Mononuclear cell (primary cell): ENCODE measurements around the gene B4GALT1. TPM values are rescaled to one million over a fixed set of nuclear protein-coding genes. Genes with fewer than 3 reads are reported as not detected.

Experiments used
- H3K27me3 ChIP-seq: 2 replicates; pipeline ENCODE4 v1.6.0; 2011; ENCODE audit warnings: low read length, control low read depth; ENCODE audit not compliant: insufficient read depth
- H3K4me1 ChIP-seq: 2 replicates; pipeline ENCODE4 v1.5.1; 2011; ENCODE audit warnings: mild to moderate bottlenecking, low read length, control low read depth; ENCODE audit not compliant: insufficient read depth
- H3K4me3 ChIP-seq: 2 replicates; pipeline ENCODE4 v1.5.1; 2011; ENCODE audit warnings: mild to moderate bottlenecking, low read length, moderate library complexity
- H3K9me3 ChIP-seq: 2 replicates; pipeline ENCODE4 v1.5.1; 2011; ENCODE audit warnings: low read depth, mild to moderate bottlenecking, control low read depth, low read length
- total RNA-seq: library from RNA; depleted of rRNA; stranded (reverse); fragments of >200 nt; gene quantifications from one replicate; pipeline ENCODE4 v1.2.3, GENCODE V29; 2012

Gene B4GALT1
- total RNA-seq, 1 donor = 62.5 TPM

DNA sequence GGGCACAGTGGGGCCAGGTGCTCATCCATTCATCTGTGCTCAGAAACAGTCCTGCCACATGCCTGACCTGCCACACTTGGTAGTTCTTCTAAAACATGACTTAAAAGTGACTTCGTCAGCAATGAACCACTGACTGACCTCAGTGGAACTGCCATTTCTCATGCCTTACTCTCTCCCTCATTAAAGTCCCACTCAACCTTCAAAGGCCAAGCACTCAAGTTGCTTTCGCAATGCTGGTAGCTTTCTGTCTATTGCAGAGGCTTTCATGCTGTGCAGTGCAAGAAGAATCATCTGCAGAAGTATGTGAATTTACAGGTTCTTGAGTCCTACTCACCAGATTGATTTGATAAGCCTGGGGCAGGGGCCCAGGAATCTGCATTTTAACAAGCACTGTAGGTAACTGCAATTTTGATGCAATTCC lies 23.9 kb downstream of the B4GALT1 start:
- H3K27me3 ChIP-seq = no peaks in the 10 kb centered on the region
- H3K4me1 ChIP-seq = peaks cover 100% of the 10 kb centered on the region
- H3K9me3 ChIP-seq = no peaks in the 10 kb centered on the region
- H3K4me3 ChIP-seq = no peak overlapping the region

DNA sequence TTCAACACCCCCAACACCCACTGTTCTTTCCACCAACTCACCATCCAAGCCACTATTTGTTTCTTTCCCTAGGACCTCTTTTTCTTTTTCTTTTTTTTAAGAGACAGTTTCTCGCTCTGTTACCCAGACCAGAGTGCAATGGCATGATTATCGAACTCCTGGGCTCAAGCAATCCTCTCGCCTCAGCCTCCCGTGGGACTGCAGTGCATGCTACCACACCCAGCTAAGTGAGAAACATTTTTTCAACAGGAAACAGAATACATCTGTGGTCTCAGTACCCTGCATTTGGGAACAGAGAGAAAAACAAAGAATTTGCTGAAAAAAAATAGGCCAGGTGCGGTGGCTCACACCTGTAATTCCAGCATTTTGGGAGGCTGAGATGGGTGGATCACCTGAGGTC lies 24.6 kb downstream of the B4GALT1 start:
- Histone ChIP-seq H3K27me3 (no peaks in the 10 kb centered on the region), H3K9me3 (no peaks in the 10 kb centered on the region), H3K4me3 (no peak overlapping the region), H3K4me1 (peaks cover 100% of the 10 kb centered on the region)

DNA sequence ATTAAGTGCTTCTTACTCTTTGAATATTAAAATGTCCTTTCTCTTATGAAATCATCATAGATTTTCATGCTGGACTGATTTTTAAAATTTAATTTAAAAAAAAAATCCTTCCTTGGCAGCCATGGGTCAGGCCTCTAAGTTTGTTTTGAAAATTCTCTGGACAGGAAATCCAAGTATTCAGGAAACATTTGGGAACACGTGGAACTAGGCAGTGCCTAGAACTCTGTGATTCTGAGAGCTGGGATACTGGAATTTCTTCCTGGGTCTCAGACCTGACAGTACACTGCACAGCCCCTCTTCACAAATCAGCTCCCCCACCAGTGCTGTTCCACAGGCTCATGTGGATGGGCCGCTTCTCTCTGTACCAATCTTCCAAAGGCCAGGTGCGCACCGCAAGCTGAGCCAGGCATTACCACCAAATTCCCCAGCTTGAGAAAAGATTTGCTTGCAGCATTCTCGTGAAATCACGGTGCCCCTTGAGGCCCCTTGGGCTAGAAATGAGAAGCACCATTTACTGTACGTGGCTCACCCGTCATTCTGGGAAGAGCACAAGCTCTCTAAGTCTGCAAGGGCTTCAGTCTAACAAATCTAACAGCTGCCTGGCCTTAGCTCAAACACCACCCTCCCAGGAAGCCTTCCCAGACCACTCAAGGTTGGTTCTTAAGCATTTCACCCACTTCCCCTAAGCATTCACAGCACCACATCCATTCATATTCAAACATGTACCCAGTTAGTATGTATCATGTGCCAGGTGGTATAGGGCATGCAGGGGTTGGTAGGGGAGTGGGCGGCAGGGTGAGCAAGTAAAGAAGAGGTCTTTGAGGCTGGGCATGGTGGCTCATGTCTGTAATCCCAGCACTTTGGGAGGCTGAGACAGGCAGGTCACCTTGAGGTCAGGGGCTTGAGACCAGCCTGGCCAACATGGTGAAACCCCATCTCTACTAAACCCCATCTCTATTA lies 26.5 kb downstream of the B4GALT1 start:
- peaks cover 100% of the 10 kb centered on the region for H3K4me1 ChIP-seq
- H3K27me3 ChIP-seq = no peaks in the 10 kb centered on the region
- H3K9me3 ChIP-seq = no peaks in the 10 kb centered on the region
- no peak overlapping the region for H3K4me3 ChIP-seq

DNA sequence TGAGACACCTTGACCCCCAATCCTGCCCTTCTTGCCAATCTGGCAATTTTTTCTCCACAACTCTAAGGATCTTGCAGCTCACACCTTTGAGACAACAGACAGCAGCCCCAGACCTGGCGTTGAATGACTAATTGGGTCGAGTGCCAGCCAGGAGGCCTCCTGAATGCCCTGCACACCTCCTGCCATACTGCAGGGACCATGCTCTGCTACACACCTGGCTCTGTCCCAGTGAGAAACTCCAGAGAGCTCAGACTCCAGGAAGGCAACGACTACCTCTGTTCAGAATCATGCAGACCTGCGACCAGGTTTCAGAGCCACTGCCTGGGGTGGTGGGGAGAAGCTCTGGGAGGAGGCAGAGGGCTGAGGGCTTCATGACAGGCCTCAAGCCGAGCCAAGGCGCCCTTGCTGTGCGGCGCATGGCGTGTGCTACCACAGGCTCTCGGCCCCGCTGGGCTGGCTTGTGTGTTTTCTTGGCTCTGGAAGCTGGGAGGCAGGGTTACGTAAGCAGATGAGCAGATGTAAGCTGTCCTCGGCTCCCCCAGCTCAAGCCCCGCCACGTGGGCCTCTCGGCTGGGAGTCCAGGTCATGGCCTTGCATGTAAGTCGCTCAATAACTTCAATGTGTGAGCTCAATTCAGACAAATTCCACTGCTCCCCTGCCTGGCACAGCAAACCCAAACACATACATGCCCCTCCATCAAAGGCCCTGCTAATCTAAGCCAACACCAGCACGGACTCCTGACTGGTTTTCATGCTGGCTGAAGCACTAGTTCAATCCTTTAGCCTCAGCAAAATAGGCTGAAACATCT lies 27.5 kb downstream of the B4GALT1 start:
- no peaks in the 10 kb centered on the region for H3K9me3 ChIP-seq
- H3K4me1 ChIP-seq = peaks cover 100% of the 10 kb centered on the region
- H3K27me3 ChIP-seq = no peaks in the 10 kb centered on the region
- H3K4me3 ChIP-seq = no peak overlapping the region

DNA sequence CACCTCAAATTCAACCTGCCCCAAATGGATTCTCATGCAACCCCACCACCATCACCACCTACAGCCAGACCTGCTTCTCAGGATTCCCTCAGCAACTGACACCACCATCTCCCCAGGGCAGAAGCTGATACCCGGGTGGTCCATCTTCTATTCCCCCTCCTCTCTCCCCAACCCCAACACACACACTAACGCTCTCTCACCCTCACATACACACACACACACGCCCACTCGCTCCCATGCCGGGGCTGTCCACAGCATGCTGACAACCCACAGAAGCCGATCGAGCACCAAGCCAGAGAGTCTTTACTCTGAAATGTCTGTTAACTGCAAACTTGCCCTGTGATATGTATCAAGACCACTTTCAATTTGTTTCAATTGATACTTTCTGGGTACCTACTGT lies 28.4 kb downstream of the B4GALT1 start:
- Histone ChIP-seq H3K27me3 (no peaks in the 10 kb centered on the region), H3K4me3 (no peak overlapping the region), H3K9me3 (no peaks in the 10 kb centered on the region), H3K4me1 (peaks cover 94% of the 10 kb centered on the region)

DNA sequence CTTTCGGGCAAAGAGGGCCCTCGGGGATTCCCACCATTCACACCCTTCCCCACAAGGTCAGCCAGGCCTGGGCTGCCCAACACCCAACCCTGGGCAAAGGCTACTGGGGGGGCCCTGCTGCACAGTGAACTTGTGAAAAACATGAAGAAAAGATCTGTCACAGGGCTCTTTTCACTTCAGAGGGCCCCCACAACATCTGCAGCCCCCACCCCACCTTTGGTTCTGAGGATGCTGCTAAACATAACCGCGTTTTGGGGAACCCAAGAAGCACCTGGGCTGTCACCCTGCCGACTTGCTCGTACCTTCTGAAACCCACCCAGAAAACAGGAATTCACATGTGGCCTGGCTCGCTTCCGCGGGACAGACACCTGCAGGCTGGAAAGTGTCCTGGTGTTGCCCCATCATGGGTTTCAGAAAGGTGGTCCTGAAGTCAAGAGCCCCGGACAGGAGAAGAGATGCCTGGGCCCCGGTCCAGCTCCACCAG lies 29.3 kb downstream of the B4GALT1 start:
- Histone ChIP-seq H3K27me3 (no peaks in the 10 kb centered on the region), H3K9me3 (no peaks in the 10 kb centered on the region), H3K4me3 (no peak overlapping the region), H3K4me1 (peaks cover 84% of the 10 kb centered on the region)

DNA sequence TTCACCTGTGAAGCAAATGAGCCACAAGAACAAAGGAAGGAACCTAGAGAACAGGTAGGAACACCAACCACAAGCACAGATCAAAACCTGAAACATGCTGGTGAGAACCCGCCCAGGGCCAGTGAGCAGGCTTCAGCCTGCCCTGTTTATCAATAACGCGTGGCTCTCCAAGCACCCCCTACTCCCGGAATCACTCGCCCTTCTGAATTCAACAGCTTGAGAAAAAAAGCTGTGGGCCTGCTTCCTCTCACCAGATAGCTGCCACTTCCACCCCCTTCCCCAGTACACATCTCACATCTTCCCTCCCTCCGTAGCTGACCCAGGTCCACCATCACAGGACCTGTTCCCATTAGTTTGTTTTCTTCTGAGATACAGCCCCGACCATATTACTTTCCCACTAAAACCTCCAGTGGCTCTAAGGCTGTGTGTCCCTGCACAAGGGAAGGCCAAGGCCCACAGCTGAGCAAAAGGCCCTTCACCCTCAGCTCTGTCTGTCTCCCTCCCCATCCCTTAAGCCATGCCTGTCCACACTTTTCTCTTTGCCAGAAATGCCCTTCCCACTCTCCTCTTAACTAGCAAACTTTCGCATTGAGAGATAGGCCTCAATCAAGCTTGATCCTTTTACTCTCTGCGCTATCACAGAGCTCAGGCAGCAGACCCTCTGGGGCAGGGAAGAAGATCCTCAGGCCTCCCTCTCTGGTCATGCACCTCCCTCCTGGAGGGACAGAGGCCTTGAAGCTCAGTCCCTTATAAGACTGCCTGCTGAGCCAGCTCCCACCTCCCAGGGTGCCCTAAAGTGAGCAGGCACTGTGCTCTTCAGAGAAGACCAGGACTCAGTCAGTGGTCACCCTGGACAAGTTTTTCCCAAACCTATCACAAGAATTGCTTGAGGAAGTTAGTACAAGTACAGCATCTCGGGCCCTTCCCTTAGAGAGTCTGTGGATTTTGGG lies 30.1 kb downstream of the B4GALT1 start:
- H3K27me3 ChIP-seq = no peaks in the 10 kb centered on the region
- H3K4me1 ChIP-seq = peaks cover 76% of the 10 kb centered on the region
- H3K9me3 ChIP-seq = no peaks in the 10 kb centered on the region
- no peak overlapping the region for H3K4me3 ChIP-seq

DNA sequence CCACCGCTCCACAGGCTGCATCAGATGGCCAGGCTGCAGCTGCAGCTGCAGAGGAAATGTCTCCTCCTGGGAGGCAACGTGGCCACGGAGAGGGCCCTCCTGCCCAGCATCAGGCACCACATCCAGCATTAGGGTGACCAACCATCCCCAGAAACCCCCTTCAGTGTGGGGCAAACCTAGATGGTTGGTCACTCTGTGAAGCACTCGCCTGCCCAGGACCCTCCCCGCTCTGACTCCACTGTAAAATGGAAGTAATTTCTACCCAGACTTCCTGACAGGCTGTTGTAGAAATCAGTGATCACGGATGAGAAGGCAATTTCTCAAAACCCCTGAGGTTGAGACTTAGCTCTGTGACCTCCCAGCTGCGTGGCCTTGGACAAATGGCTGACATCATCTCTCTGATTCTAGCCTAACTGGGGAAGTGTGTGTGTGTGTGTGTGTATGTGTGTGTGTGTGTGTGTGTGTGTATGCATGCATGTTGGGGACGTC lies 31.6 kb downstream of the B4GALT1 start:
- peaks cover 70% of the 10 kb centered on the region for H3K4me1 ChIP-seq
- no peaks in the 10 kb centered on the region for H3K9me3 ChIP-seq
- no peak overlapping the region for H3K4me3 ChIP-seq
- H3K27me3 ChIP-seq = no peaks in the 10 kb centered on the region

DNA sequence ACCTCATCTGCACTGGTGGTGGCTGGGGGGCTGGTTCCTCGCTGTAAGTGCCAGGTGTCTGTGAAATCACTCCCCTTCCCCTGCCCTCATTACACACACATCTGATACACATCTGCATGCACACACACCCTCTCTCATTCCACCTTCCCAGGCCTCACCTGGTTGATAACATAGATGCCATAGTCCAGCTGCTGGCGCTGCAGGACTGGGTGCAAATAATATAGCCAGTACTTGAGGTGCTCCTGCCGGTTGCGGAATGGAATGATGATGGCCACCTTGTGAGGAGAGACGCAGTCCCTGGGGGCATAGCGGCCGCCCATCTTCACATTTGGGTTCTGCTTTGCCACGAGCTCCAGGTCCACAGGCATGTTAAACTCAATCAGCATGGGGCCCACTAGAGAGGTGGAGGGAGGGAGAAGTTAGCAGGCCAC lies 32.1 kb downstream of the B4GALT1 start:
- Histone ChIP-seq H3K27me3 (no peaks in the 10 kb centered on the region), H3K9me3 (no peaks in the 10 kb centered on the region), H3K4me1 (peaks cover 70% of the 10 kb centered on the region), H3K4me3 (no peak overlapping the region)

DNA sequence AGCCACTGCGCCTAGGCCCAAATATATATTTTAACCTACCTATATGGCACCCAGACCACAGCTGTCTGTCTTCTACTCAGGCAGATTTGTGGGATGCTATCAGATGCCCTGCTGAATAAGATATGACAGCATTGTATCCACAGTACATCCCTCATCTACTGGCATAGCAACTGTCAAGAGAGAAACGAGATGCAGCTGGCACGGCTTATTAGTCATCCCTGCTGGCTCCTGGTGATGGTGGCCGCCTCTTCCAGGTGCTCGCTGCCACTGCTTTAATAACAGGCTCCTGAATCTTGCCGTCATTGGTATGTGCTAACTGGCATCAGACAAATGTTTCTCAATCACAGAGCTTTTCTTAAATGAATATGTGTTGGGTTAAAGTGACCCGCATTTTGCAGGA lies 34.0 kb downstream of the B4GALT1 start:
- H3K4me1 ChIP-seq = peaks cover 63% of the 10 kb centered on the region
- no peaks in the 10 kb centered on the region for H3K27me3 ChIP-seq
- no peaks in the 10 kb centered on the region for H3K9me3 ChIP-seq
- no peak overlapping the region for H3K4me3 ChIP-seq

DNA sequence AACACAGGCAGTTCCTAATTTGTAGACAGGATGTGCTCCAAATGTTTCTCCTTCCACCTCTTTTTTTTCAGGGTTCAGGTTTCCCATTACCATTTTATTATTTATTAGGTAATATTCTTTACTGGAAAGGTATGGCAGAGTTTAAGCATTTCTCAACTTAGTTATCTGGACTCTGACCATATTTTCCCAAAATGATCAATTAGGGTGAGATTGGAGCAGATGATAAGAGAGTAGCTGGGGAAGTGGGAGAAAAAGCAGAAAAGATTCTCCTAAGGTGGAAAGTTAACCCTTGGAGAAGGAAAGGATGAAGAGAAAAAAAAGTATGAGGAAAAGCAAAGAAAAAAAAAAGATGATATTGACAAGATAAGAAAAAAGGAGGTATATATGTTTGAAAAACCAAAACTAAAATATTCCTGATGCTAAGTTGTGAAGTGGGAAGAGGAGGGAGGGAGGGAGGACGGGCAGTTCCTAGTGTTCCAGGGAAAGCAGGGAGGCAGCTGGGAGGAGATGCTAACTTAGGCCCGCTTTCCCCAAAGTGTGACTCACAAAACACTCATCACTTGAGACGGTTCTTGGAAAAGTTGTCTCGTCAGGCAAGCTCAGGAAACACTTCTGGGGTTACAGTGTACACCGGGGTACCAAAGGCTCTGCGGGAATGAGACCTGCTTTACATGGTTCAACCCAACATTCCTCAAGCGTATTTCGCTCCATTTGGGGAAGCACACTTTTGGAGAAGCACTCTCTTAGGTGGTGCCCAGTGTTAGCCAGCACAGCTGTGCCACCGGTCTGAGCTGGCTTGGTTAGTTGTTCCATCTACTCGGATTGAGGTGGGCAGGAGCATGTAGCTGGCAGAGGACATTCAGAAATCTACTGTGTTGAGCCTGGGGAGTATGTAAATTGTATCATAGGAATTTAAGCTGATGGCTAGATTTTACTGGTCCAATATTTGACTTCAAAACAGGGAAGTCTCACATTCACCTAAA lies 35.1 kb downstream of the B4GALT1 start:
- peaks cover 52% of the 10 kb centered on the region for H3K4me1 ChIP-seq
- no peaks in the 10 kb centered on the region for H3K9me3 ChIP-seq
- no peak overlapping the region for H3K4me3 ChIP-seq
- no peaks in the 10 kb centered on the region for H3K27me3 ChIP-seq

DNA sequence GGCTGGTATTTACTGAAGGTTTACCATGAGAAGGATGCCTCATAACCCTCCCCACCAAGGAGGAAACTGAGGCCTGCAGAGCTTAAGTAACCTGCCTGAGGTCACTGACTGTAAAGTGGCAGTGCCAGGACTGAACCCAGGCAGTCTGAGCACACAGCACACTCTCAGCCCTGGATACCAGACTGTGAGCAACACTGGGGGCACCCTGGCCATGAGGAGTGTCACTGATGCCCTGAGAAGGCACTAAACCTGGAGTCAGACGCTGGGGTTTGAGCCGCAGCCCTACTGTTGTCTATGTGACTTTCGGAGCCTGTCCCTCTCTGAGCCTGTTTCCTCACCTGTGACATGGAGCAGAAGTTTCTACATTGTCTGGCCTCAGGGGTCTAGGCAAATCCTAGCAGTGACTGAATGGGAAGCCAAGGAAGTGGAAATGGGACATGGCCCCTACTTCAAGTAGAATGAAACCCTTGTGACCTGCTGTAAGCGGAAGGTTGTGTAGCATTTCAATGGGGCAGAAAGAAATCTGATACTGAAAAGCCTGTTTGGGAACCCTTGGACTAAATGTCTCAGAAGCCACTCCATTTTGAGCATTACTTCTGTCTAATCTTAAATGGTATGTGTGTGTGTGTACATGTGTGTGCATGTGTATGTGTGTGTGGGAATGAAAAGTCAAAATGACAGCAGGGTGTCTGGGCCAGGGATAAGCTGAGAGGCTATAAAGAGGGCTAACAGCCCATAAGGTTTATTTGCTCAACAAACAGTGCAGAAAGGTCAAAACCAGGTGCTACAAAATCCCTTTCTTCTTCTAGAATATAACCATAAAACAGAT lies 36.0 kb downstream of the B4GALT1 start:
- no peaks in the 10 kb centered on the region for H3K27me3 ChIP-seq
- no peak overlapping the region for H3K4me3 ChIP-seq
- H3K4me1 ChIP-seq = peaks cover 49% of the 10 kb centered on the region
- H3K9me3 ChIP-seq = no peaks in the 10 kb centered on the region
